Omental fat pad (tissue), 4 donors: ENCODE measurements around the gene DGKB. TPM values are rescaled to one million over a fixed set of nuclear protein-coding genes. Genes with fewer than 3 reads are reported as not detected.

Experiments used
- ATAC-seq: fragments of 150-250 bp; one replicate; pipeline ENCODE4 v1.9.1; 2016; ENCODE audit warnings: mild to moderate bottlenecking, moderate library complexity; ENCODE audit not compliant: low FRiP score
- DNase-seq: peaks from one replicate; pipeline ENCODE4 v3.0.0-alpha.2; 2019; ENCODE audit warnings: low spot score
- CTCF ChIP-seq, 3 donors: fragments of 450-650 bp; IDR thresholded peaks; one replicate each; pipeline ENCODE4 v1.5.1; 2016 to 2017; ENCODE audit warnings: antibody characterized with exemption in 3 of 3, mild to moderate bottlenecking in 3 of 3, moderate library complexity in 2 of 3
- total RNA-seq, 4 donors: library from RNA; depleted of rRNA; stranded (reverse); fragments of >200 nt; gene quantifications; one replicate each; pipeline ENCODE4 v1.1.0, GENCODE V29; 2016

DGKB gene
- total RNA-seq, 4 donors from 2014 or later: 0.12 to 2.8 TPM; not detected in 2

DNA sequence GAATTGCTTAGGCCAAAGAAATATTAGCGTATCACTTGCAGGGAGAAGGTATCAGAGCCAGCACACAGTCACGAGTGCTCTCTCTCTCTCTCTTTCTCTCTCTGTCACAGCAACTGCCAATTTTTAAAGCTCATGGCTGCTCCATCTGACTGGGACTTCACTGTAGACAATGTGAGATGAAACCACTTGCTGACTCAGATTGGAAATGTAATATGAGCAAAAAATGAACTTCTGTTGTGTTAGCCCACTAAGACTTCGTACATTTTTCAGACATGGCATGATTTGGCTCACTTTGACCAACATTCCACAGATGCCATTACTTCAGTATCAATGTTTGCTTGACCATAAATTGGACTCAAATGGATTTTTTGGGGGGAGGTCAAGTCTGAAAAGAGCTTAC lies 68.1 kb downstream of the DGKB start:
- DNase-seq (no peak), ATAC-seq (no peak)
- TF ChIP-seq CTCF (IDR thresholded peaks at IDR 0.05): no peak

- DNase-seq (no peak), ATAC-seq (no peak)
- no peak for TF ChIP-seq CTCF (IDR thresholded peaks at IDR 0.05)
Observed at GRCh38 chr7:14833707-14834106, 68.8 kb downstream of the DGKB start.

DNA sequence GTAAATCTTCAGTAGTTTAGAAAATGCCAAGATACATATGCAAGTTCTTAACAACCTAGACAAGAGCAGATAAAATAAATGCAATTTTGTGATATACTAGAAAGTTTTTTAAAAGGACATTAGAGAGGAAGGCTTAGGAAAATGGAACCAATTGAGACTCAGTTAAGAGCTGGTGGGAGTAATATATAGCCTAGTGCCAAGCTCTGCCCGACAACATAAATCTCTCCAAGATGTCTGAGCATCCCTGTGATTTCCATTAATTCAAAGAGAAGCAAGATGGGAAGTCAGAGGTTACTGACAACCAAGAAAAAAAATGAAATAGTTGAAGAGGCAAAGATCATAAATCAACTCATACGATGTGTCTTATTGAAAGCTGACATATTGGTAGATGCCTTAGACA lies 74.5 kb downstream of the DGKB start:
- no peak for ATAC-seq
- DNase-seq: no peak
- TF ChIP-seq CTCF (IDR thresholded peaks at IDR 0.05): no peak

- no peak for TF ChIP-seq CTCF (IDR thresholded peaks at IDR 0.05)
- DNase-seq (no peak), ATAC-seq (no peak)
Observed at GRCh38 chr7:14826426-14826825, 76.1 kb downstream of the DGKB start.

- DNase-seq (no peak), ATAC-seq (no peak)
- no peak for TF ChIP-seq CTCF (IDR thresholded peaks at IDR 0.05)
Observed at GRCh38 chr7:14825912-14826311, 76.6 kb downstream of the DGKB start.

DNA sequence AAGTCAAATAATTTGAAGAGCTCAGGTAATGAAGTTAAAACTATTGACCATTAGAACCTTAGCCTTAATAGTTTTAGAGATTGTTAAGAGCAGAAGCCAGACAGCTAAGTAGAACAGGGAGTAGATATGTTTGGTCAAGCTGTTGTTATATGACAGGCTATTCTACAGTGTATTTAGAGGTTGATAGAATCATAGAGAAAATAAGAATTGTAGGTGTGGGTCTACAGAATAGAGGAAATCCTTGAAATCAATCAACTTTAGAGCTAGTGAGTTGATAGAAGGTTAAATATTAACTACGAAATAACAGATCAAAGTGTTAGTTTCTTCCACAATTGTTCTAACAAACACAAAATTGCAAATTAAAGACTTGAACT lies 80.1 kb downstream of the DGKB start:
- ATAC-seq: no peak
- TF ChIP-seq CTCF (IDR thresholded peaks at IDR 0.05): no peak

DNA sequence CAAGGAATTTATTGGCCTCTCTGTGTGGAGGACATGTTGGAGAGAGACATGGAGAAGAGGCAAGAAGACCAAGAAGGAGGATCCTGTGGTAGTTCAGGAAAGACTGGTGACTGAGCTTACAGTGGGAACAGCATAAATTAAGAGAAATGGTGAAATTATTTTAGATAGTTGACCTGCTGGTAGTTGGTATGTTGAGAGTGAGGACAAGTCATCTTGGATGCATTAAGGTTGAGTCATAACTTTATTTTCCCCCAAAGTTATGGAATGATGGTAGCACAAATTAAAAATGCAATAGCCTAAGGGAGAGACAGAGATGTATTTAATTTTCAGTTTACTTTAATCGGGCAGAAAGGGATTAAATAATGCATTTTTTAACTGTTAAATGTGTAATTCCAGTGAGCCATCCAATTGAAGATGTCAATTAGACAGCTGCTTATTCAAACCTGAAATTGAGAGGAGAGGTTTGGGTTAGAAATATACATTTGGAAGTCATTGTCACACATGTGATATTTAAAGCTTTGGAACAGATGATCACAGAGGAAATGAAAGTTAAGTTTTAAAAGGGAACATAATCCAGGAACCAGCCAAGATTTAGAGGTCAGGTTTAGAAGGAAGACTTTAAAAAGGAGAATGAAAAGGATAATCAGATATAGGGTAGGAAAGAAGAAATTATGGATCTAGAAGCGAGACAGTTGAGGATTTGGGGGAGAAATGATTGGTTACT lies 80.6 kb downstream of the DGKB start:
- ATAC-seq (no peak), DNase-seq (no peak)
- no peak for TF ChIP-seq CTCF (IDR thresholded peaks at IDR 0.05)

More for the DNA sequence above, 80.1 kb downstream of the DGKB start:
- no peak for DNase-seq
